Measurements from ENCODE around the gene REL.

- TF ChIP-seq, protein P1, sequence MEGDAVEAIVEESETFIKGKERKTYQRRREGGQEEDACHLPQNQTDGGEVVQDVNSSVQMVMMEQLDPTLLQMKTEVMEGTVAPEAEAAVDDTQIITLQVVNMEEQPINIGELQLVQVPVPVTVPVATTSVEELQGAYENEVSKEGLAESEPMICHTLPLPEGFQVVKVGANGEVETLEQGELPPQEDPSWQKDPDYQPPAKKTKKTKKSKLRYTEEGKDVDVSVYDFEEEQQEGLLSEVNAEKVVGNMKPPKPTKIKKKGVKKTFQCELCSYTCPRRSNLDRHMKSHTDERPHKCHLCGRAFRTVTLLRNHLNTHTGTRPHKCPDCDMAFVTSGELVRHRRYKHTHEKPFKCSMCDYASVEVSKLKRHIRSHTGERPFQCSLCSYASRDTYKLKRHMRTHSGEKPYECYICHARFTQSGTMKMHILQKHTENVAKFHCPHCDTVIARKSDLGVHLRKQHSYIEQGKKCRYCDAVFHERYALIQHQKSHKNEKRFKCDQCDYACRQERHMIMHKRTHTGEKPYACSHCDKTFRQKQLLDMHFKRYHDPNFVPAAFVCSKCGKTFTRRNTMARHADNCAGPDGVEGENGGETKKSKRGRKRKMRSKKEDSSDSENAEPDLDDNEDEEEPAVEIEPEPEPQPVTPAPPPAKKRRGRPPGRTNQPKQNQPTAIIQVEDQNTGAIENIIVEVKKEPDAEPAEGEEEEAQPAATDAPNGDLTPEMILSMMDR (IDR thresholded peaks at IDR 0.05): no peak
- TF ChIP-seq POLR2A (IDR thresholded peaks at IDR 0.05): no peak
Measured at GRCh38 chr2:60882971-60883753, 1.8 kb downstream of the REL start.
